ENCODE measurements around the gene AFAP1L1. TPM values are rescaled to one million over a fixed set of nuclear protein-coding genes. Genes with fewer than 3 reads are reported as not detected.
A peak's percentile ranks its signal among the peaks of the same experiment; 100 is the strongest.

The AFAP1L1 gene
- total RNA-seq, 2 experiments from 2014 or later, result not detected

DNA sequence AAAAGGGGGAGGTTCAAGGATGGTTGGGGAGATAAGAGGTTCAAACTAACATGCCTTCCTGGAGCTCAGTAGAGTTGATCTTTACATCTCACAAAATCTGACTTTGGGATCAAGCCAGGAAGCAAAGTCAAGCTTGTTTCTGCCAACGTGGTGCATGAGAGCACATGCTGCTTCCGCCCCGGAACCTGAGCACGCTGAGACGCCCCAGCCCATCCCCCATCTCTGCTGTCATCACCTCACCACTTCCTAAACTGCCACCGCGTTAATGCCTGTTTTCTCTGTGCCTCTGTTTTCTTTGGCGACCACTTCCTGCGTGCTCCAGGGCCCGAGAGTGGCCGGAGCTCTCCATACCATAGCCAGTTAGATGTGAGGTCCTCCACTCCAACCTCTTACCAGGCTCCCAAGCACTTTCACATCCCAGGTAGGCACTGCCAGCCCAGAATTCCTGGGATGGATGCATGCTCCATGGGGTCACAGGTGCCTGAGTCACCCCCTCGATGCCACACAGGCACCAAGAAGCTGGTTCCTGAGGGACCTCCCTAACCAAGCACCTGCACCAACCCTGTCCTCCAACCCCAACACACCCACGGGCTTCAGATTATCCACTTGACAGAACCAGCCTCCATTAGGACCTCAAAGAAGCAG is 31.2 kb upstream of the AFAP1L1 start:
- Mint-ChIP-seq H3K27ac (peak overlapping the region; percentile 86), H3K4me1 (ENCODE audit: low read depth) (peaks cover 38% of the 10 kb centered on the region), H3K27me3 (no peaks in the 10 kb centered on the region), H3K9me3 (no peaks in the 10 kb centered on the region), H3K36me3 (peaks cover 2% of the 10 kb centered on the region), H3K4me3 (peak overlapping the region; percentile 31)
- CTCF ChIA-PET, result interaction anchor here (0.7 to 1.2 kb wide), 5 partner anchors 25 to 99 kb away, joined by 3 to 5 read pairs (median 4); partner anchors contain the start of gene ABLIM3
- intact Hi-C loops (cut with micrococcal nuclease), result no loop called here
- DNase-seq, result peak; percentile 91
- POLR2A ChIA-PET, result interaction anchor here (0.6 to 1.2 kb wide), 2 partner anchors 27 to 449 kb away, joined by 3 read pairs; no protein-coding TSS in a partner anchor

DNA sequence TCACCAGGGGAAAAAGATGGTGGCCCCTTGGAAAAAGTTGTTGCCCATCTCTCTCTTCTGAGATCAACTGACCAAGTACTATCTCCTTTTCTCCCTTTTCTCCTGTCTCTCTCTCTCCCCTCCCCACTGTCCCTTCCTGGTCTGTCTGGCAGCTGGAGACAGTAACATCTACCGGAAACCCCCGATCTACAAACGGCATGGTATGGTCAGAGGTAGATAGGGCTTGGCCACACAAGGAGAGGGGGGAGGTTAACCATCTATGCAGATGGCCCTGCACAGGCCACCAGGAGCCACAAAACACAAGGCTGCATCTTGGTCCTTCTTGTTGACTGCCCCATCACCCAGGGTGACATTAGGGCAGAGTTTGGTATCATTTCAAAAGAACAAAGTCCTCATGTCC is 29.3 kb upstream of the AFAP1L1 start:
- peaks cover 2% of the 10 kb centered on the region for H3K36me3 Mint-ChIP-seq
- intact Hi-C loops (cut with micrococcal nuclease), result no loop called here
- CTCF ChIA-PET, result interaction anchor here (1.0 kb wide), 1 partner anchor 101 kb away, joined by 3 read pairs; the partner anchor contains the start of gene ABLIM3

GRCh38 chr5:149246906-149247305 is 24.8 kb upstream of the AFAP1L1 start:
- Mint-ChIP-seq H3K36me3 (no peaks in the 10 kb centered on the region), H3K27ac (no peak overlapping the region), H3K4me3 (no peak overlapping the region), H3K27me3 (no peaks in the 10 kb centered on the region), H3K9me3 (no peaks in the 10 kb centered on the region), H3K4me1 (ENCODE audit: low read depth) (peaks cover 11% of the 10 kb centered on the region)
- DNase-seq, result no peak
- ChIA-PET POLR2A (no interaction called here), CTCF (no interaction called here)
- intact Hi-C loops (cut with micrococcal nuclease), result no loop called here

More for the DNA sequence above, 29.3 kb upstream of the AFAP1L1 start:
- POLR2A ChIA-PET, result no interaction called here
- H3K4me1 Mint-ChIP-seq (ENCODE audit: low read depth), result peaks cover 38% of the 10 kb centered on the region
- no peak for DNase-seq
- H3K9me3 Mint-ChIP-seq, result no peaks in the 10 kb centered on the region
- no peak overlapping the region for H3K4me3 Mint-ChIP-seq
- H3K27me3 Mint-ChIP-seq, result no peaks in the 10 kb centered on the region
- no peak overlapping the region for H3K27ac Mint-ChIP-seq

DNA sequence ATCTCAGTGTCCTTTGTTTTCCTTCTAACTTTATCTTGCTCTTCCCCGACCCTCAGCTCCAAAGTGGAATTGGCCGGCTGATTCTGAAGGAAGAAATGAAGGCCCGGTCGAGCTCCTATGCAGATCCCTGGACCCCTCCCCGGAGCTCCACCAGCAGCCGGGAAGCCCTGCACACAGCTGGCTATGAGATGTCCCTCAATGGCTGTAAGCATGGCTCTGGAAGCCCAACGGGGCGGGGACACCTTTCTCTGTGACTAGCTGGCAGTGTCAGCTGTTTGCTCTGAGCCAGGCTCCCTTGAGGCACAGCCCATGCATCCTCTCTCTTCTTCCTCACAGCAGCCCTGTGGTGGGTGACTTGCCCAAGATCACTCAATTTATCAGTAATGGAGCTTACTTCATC is 23.9 kb upstream of the AFAP1L1 start:
- Mint-ChIP-seq H3K4me3 (no peak overlapping the region), H3K36me3 (no peaks in the 10 kb centered on the region), H3K4me1 (ENCODE audit: low read depth) (peaks cover 5% of the 10 kb centered on the region), H3K9me3 (no peaks in the 10 kb centered on the region), H3K27me3 (no peaks in the 10 kb centered on the region), H3K27ac (no peak overlapping the region)
- CTCF ChIA-PET, result no interaction called here
- POLR2A ChIA-PET, result no interaction called here
- intact Hi-C loops (cut with micrococcal nuclease), result no loop called here
- DNase-seq, result no peak

- intact Hi-C loops (cut with micrococcal nuclease), result no loop called here
- POLR2A ChIA-PET, result no interaction called here
These were observed 20.1 kb upstream of the AFAP1L1 start for GRCh38 chr5:149251546-149251945.

GRCh38 chr5:149254506-149254905 is 17.2 kb upstream of the AFAP1L1 start:
- Mint-ChIP-seq H3K27me3 (no peaks in the 10 kb centered on the region), H3K4me1 (ENCODE audit: low read depth) (no peaks in the 10 kb centered on the region), H3K9me3 (no peaks in the 10 kb centered on the region), H3K27ac (no peak overlapping the region), H3K36me3 (no peaks in the 10 kb centered on the region), H3K4me3 (no peak overlapping the region)
- ChIA-PET POLR2A (no interaction called here), CTCF (interaction anchor here (1.1 to 1.6 kb wide), 3 partner anchors 10 to 113 kb away, joined by 4 to 5 read pairs (median 5); partner anchors contain the start of gene ABLIM3)
- intact Hi-C loops (cut with micrococcal nuclease), result no loop called here
- DNase-seq, result no peak

More at GRCh38 chr5:149251546-149251945, 20.1 kb upstream of the AFAP1L1 start:
- Mint-ChIP-seq H3K4me1 (ENCODE audit: low read depth) (no peaks in the 10 kb centered on the region), H3K27me3 (no peaks in the 10 kb centered on the region), H3K36me3 (no peaks in the 10 kb centered on the region), H3K4me3 (no peak overlapping the region), H3K9me3 (no peaks in the 10 kb centered on the region), H3K27ac (no peak overlapping the region)
- CTCF ChIA-PET, result no interaction called here
- DNase-seq, result no peak

DNA sequence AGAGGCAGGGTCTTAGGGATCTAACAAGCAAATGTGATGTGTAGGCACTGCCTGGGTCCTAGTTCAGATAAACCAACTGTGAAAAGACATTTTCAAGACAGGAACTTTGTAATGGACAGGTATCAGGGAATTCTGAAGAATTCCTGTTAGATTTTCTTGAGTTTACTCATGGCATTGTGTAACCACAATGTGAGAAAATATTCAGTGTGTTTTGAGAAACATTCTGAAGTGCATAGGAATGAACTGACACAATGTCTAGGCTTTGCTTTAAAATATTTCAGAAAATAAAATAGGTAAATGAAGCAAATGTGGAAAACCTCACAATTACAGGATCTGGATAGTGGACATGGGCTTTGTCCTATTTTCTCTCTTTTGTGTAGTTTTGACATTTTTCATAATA is 15.2 kb upstream of the AFAP1L1 start:
- intact Hi-C loops (cut with micrococcal nuclease), result no loop called here
- no peaks in the 10 kb centered on the region for H3K9me3 Mint-ChIP-seq
- no peak overlapping the region for H3K27ac Mint-ChIP-seq
- CTCF ChIA-PET, result interaction anchor here (1.7 kb wide), 1 partner anchor 115 kb away, joined by 10 read pairs; the partner anchor contains the start of gene ABLIM3
- no peaks in the 10 kb centered on the region for H3K27me3 Mint-ChIP-seq
- POLR2A ChIA-PET, result no interaction called here
- H3K4me1 Mint-ChIP-seq (ENCODE audit: low read depth), result no peaks in the 10 kb centered on the region
- no peak for DNase-seq
- H3K4me3 Mint-ChIP-seq, result no peak overlapping the region
- H3K36me3 Mint-ChIP-seq, result no peaks in the 10 kb centered on the region

GRCh38 chr5:149257131-149257530 is 14.5 kb upstream of the AFAP1L1 start:
- intact Hi-C loops (cut with micrococcal nuclease), result no loop called here
- ChIA-PET CTCF (interaction anchor here (0.6 to 1.7 kb wide), 3 partner anchors 11 to 339 kb away, joined by 5 to 10 read pairs (median 7); partner anchors contain the start of gene ABLIM3), POLR2A (no interaction called here)
- Mint-ChIP-seq H3K27ac (no peak overlapping the region), H3K9me3 (no peaks in the 10 kb centered on the region), H3K4me1 (ENCODE audit: low read depth) (no peaks in the 10 kb centered on the region), H3K4me3 (no peak overlapping the region), H3K36me3 (no peaks in the 10 kb centered on the region), H3K27me3 (no peaks in the 10 kb centered on the region)
- DNase-seq, result no peak

DNA sequence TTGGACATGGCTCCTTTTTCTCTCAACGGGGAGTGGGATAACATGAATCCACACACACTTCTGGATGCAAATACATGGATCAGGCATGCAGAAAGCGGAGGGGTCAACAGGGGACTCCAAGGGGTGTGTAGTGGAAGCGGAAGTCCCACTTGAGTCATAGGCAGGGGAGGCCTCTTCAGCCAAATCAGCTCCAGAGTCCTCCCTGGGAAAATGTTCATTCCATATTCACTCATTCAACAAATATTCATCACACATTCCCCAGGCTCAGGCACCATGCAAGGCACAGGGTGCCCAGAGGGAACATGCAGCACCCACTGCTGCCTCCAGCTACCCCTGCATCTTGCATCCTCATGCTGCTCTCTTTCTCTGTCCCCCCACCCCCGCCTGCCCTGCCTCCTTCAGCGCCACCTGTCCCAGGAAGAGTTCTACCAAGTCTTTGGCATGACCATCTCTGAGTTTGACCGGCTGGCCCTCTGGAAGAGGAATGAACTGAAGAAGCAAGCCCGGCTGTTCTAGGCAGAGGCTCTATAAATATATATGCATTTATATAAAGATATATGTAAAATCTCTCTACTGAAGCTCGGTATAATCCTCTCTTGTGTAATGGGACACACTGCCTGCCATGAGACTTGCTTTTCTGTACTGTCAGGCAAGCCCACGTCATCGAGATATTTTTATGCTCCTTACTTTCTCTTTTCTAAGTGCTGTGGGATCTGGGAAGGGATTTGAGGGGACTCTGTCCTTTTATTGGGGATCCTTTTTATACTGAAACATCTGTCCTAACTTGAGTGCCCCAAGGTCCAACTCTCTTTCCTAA is 13.6 kb upstream of the AFAP1L1 start:
- intact Hi-C loops (cut with micrococcal nuclease), result no loop called here
- ChIA-PET POLR2A (no interaction called here), CTCF (interaction anchor here (1.7 kb wide), 1 partner anchor 117 kb away, joined by 10 read pairs; the partner anchor contains the start of gene ABLIM3)
- Mint-ChIP-seq H3K27ac (no peak overlapping the region), H3K4me1 (ENCODE audit: low read depth) (no peaks in the 10 kb centered on the region), H3K4me3 (no peak overlapping the region), H3K27me3 (no peaks in the 10 kb centered on the region), H3K36me3 (no peaks in the 10 kb centered on the region), H3K9me3 (no peaks in the 10 kb centered on the region)
- no peak for DNase-seq

GRCh38 chr5:149260761-149261160 is 10.9 kb upstream of the AFAP1L1 start:
- Mint-ChIP-seq H3K27me3 (no peaks in the 10 kb centered on the region), H3K4me1 (ENCODE audit: low read depth) (peaks cover 5% of the 10 kb centered on the region), H3K27ac (no peak overlapping the region), H3K36me3 (no peaks in the 10 kb centered on the region), H3K4me3 (no peak overlapping the region), H3K9me3 (no peaks in the 10 kb centered on the region)
- DNase-seq, result no peak
- ChIA-PET POLR2A (no interaction called here), CTCF (interaction anchor here (0.8 to 7.4 kb wide), 2 partner anchors 9 to 120 kb away, joined by 5 to 103 read pairs; partner anchors contain the start of gene ABLIM3)
- intact Hi-C loops (cut with micrococcal nuclease), result no loop called here

- ChIA-PET POLR2A (no interaction called here), CTCF (interaction anchor here (0.8 to 7.4 kb wide), 2 partner anchors 9 to 120 kb away, joined by 5 to 103 read pairs; partner anchors contain the start of gene ABLIM3)
- H3K4me3 Mint-ChIP-seq, result no peak overlapping the region
- H3K27ac Mint-ChIP-seq, result no peak overlapping the region
- H3K36me3 Mint-ChIP-seq, result no peaks in the 10 kb centered on the region
- no peaks in the 10 kb centered on the region for H3K27me3 Mint-ChIP-seq
- H3K9me3 Mint-ChIP-seq, result no peaks in the 10 kb centered on the region
- DNase-seq, result no peak
- peaks cover 5% of the 10 kb centered on the region for H3K4me1 Mint-ChIP-seq (ENCODE audit: low read depth)
- intact Hi-C loops (cut with micrococcal nuclease), result no loop called here
These were observed 10.4 kb upstream of the AFAP1L1 start for GRCh38 chr5:149261246-149261645.

GRCh38 chr5:149262315-149262714 is 9.3 kb upstream of the AFAP1L1 start:
- intact Hi-C loops (cut with micrococcal nuclease), result no loop called here
- Mint-ChIP-seq H3K27me3 (no peaks in the 10 kb centered on the region), H3K27ac (no peak overlapping the region), H3K4me1 (ENCODE audit: low read depth) (peaks cover 5% of the 10 kb centered on the region), H3K9me3 (no peaks in the 10 kb centered on the region), H3K4me3 (no peak overlapping the region), H3K36me3 (no peaks in the 10 kb centered on the region)
- POLR2A ChIA-PET, result no interaction called here
- CTCF ChIA-PET, result interaction anchor here (7.4 kb wide), 1 partner anchor 121 kb away, joined by 103 read pairs; the partner anchor contains the start of gene ABLIM3
- DNase-seq, result no peak

Measured in activated CD4-positive, alpha-beta memory T cell treated with anti-CD3 and anti-CD28 coated beads for 36 hours (primary cell).